GM18873 (cell line): ENCODE measurements around the gene MAN2B2.
A peak's percentile ranks its signal among the peaks of the same experiment; 100 is the strongest.
"Not testable (repeated sequence)": the region's sequence is repeated elsewhere in the genome, so short reads cannot be mapped to it uniquely, and the experiment has no call there.

Experiments
- ATAC-seq: cut with Tn5 transposase; IDR thresholded peaks from one replicate; pipeline ENCODE4 v1.9.1; 2021; ENCODE audit warnings: mild to moderate bottlenecking, moderate library complexity, moderate number of reproducible peaks; ENCODE audit not compliant: unreplicated experiment, low FRiP score

The MAN2B2 gene

DNA sequence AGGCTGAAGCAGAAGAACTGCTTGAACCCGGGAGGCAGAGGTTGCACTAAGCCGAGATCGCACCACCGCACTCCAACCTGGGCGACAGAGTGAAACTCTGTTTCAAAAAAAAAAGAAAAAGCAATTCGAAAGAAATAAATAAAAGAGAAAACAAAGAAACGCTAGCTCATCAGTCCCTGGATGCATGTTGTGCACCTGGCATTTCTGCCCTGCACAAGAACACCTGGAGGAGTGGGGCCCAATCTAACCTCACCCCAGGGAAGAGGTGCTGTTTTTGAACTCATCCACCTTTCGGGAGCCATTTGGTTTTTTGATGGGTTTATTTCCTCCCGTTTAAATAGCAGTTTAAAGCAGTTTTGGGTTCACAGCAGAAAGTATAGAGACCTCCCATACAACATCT lies 59.8 kb downstream of the MAN2B2 start:
- no peak for ATAC-seq

GRCh38 chr4:6639137-6639680 lies 64.2 kb downstream of the MAN2B2 start:
- no peak for ATAC-seq

- ATAC-seq: peak; percentile 59
Measured at GRCh38 chr4:6640292-6641163, 65.5 kb downstream of the MAN2B2 start, which contains the start of gene MRFAP1. TSS of gene MRFAP1 (plus strand) at chr4:6640685. CDS start at chr4:6640863, 178 bp downstream.

DNA sequence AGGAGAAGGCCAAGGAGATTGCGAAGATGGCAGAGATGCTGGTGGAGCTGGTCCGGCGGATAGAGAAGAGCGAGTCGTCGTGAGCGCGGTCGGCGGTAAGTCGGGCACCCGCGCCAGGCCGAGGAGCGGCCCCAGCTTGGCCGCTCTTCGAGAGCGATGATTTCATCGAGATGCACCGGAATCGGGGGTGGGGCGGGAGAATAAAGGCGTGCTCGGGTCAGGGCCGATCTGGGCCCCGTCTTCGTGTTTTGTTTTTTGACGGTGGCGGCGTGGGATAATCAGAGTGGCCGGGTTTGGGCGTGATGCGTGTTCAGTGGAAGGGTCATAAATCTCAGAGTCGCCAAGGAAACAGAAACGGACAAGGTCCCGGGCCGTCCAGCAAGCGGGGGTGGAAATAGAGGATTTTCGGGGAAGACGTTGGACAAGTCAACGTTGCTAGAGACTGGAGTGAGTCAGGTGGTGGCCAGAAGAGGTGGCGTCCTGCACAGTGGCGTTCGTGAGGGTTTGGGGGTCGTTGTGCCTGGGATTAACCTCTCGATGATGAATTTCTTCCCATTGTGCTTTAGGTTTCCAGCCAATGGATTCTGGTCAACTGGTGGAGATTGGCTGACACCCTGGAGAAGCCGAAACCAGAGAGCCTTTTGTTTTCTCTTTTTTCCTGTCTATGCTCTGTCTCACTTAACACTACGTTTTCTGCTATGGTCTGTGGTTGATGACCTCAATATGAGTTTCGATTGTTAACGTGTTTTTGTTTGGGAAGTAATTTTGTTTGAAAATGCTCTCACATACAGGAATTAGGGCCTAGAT lies 66.4 kb downstream of the MAN2B2 start:
- peak; percentile 18 for ATAC-seq

- no peak for ATAC-seq
Measured at GRCh38 chr4:6641971-6642320, 67.0 kb downstream of the MAN2B2 start.

- ATAC-seq: no peak
Measured at GRCh38 chr4:6643141-6643847, 68.3 kb downstream of the MAN2B2 start.

- ATAC-seq: no peak
Measured at GRCh38 chr4:6644792-6645530, 70.0 kb downstream of the MAN2B2 start.

DNA sequence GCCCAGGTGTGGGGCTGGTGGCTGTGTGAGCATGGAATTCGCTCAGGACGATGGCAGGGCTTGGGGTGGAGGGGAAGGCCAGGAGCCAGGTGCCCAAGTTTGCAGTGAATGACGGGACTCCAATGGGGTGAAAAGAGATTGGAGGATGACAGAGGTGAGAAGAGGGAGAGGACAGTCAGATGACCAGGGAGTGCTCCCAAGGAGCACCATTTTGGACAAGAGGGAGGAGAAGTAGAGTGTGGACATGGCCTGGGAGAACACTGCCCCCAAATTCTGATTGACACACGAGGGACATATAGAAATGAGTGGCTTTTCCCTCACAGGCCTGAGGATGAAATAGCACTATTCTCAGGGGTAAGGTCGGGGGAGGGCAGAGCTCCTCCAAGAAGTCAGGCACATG lies 72.2 kb downstream of the MAN2B2 start:
- ATAC-seq: no peak

GRCh38 chr4:6647582-6648230 lies 72.7 kb downstream of the MAN2B2 start:
- no peak for ATAC-seq

DNA sequence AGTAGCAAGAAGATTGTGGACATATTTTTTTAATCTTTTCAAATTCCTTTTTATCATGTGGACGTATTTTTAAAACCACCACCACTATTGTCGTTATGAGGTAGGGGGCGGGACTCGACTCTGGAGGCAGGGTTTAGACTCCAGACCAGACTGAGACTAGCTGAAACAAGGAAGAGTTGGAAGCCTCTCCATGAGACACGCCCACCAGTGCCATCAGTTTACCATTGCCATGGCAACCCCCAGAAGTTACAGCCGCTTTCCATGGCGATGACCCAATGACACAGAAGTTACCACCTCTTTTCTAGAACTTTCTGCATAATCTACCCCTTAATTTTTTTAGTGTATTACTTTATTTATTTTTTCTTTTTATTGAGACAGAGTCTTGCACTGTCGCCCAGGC lies 74.2 kb downstream of the MAN2B2 start:
- no peak for ATAC-seq

DNA sequence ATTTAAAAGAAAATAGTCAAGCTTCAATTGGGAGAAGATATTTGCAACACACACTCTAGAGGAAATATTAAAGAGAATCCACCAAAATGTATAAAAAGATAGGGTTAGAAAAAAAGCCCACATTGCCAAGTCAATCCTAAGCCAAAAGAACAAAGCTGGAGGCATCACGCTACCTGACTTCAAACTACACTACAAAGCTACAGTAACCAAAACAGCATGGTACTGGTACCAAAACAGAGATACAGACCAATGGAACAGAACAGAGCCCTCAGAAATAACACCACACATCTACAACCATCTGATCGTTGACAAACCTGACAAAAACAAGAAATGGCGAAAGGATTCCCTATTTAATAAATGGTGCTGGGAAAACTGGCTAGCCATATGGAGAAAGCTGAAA lies 79.2 kb downstream of the MAN2B2 start:
- ATAC-seq: not testable (repeated sequence)

- ATAC-seq: not testable (repeated sequence)
Measured at GRCh38 chr4:6655291-6655690, 80.3 kb downstream of the MAN2B2 start.

- no peak for ATAC-seq
Measured at GRCh38 chr4:6655924-6656323, 80.9 kb downstream of the MAN2B2 start.

DNA sequence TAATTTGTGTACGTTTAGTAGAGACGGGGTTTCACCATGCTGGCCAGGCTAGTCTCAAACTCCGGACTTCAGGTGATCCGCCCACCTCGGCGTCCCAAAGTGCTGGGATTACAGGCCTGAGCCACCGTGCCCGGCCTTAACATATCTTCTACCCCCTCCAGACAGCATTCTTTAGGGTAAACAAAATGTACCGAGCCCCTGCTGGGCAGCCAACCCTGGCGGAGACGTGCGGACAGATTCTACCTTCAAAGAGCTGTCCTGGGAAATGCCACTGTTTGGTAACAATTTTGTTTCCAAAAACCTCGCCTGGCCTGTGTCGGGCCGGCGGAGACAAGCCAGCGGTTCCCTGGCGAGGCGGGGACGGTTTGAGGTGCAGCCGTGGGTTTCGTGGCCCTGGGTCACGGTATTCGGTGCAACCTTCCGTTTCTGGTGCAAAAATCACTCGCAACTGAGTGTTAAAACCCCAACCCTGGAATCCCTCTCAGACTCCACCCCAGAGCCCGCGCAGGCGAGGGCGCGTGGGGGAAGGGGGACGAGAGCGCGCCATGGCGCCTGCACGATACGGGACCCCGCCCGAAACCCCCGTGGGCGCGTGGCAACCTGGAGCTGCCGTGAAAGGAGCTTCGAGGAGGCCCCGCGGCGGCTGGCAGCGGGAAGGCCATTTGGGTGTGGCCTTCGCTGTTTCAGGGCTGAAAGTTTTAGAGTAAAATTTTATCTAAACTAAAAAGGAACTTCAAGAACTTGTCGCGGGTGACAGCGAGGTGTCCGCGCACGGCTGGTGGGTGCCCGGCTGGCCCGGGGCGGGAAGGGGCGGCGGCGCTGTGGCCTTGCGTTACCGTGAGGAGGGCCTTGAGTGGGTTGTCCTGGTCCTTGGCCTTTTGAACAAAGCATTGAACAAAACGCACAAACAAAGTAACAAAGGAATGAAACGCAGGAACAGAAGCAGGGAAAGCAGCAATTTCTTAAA lies 82.5 kb downstream of the MAN2B2 start:
- no peak for ATAC-seq

- ATAC-seq: no peak
Measured at GRCh38 chr4:6658209-6658595, 83.2 kb downstream of the MAN2B2 start.

GRCh38 chr4:6658597-6659075 lies 83.6 kb downstream of the MAN2B2 start:
- ATAC-seq: no peak

- no peak for ATAC-seq
Measured at GRCh38 chr4:6659897-6660296, 84.9 kb downstream of the MAN2B2 start.

GRCh38 chr4:6660430-6660829 lies 85.4 kb downstream of the MAN2B2 start:
- ATAC-seq: no peak
